H1 (cell line): ENCODE data around the gene CLDN4. TPM values are rescaled to one million over a fixed set of nuclear protein-coding genes. Genes with fewer than 3 reads are reported as not detected.
A peak's percentile ranks its signal among the peaks of the same experiment; 100 is the strongest.

Experiments
- CTCF ChIA-PET: fragments of 300-600 bp; sonication (Branson Sonifier 250); formaldehyde crosslinking; loops from one replicate; lab custom pipeline; 2021; ENCODE audit not compliant: partially characterized antibody; lab: Charles Lee
- POLR2A ChIA-PET: fragments of 300-600 bp; sonication (Branson Sonifier 250); formaldehyde crosslinking; loops from one replicate; lab custom pipeline; 2021; ENCODE audit warnings: inconsistent platforms; ENCODE audit not compliant: partially characterized antibody; lab: Charles Lee
- DNase-seq, 2 experiments: peaks; one replicate each; pipeline versions ENCODE4 v3.0.0 to v3.0.0-alpha.2; 2010 to 2022; ENCODE audit warnings: low spot score in 2 of 2, low read depth in 1 of 2, mixed read lengths in 1 of 2
- FAIRE-seq: peaks from 2 replicates; lab custom pipeline; 2011; peaks lifted over from hg19 to GRCh38; lab: Jason Lieb, UNC
- H2AFZ ChIP-seq: 2 replicates; pipeline ENCODE4 v1.8.1; 2012; ENCODE audit warnings: low read length, inconsistent platforms
- H2AK5ac ChIP-seq: 2 replicates; pipeline ENCODE4 v1.6.1; 2013; ENCODE audit warnings: low read depth, low read length
- H2BK120ac ChIP-seq: replicated peaks from 2 replicates; pipeline ENCODE3; 2013; ENCODE audit warnings: low read depth, low read length, inconsistent platforms
- H2BK12ac ChIP-seq: 2 replicates; pipeline ENCODE4 v1.6.1; 2013; ENCODE audit warnings: low read depth, low read length
- H2BK15ac ChIP-seq: 2 replicates; pipeline ENCODE4 v1.6.1; 2013; ENCODE audit warnings: low read length
- H2BK20ac ChIP-seq: 2 replicates; pipeline ENCODE4 v1.6.1; 2013; ENCODE audit warnings: low read length
- H2BK5ac ChIP-seq: 2 replicates; pipeline ENCODE4 v1.6.1; 2013; ENCODE audit warnings: low read depth, low read length
- H3K14ac ChIP-seq: 2 replicates; pipeline ENCODE4 v1.6.1; 2013; ENCODE audit warnings: inconsistent platforms; ENCODE audit not compliant: insufficient read length
- H3K18ac ChIP-seq: 2 replicates; pipeline ENCODE4 v1.6.1; 2013; ENCODE audit warnings: low read length; ENCODE audit errors: extremely low read depth
- H3K23ac ChIP-seq: 2 replicates; pipeline ENCODE4 v1.6.1; 2013; ENCODE audit warnings: inconsistent platforms; ENCODE audit not compliant: insufficient read length
- H3K23me2 ChIP-seq: 2 replicates; pipeline ENCODE4 v1.6.1; 2013; ENCODE audit warnings: low read depth, low read length
- H3K27ac ChIP-seq: 2 replicates; pipeline ENCODE4 v1.6.1; 2011; ENCODE audit warnings: low read depth, low read length, inconsistent platforms
- H3K27me3 ChIP-seq, 4 experiments: replicated peaks in 1 of 4; 1 replicate in 1 of 4; 2 replicates in 3 of 4; pipeline versions ENCODE4 v1.6.1 to v1.8.1; 2011 to 2013; ENCODE audit warnings: low read length in 3 of 4, mild to moderate bottlenecking in 3 of 4, inconsistent platforms in 2 of 4, mixed read lengths in 2 of 4, moderate library complexity in 1 of 4; ENCODE audit not compliant: control insufficient read depth in 3 of 4, insufficient read depth in 3 of 4; ENCODE audit errors: extremely low read depth in 1 of 4
- H3K36me3 ChIP-seq, 4 experiments: 2 replicates each; pipeline versions ENCODE4 v1.6.1 to v1.8.1; 2011 to 2013; ENCODE audit warnings: mild to moderate bottlenecking in 4 of 4, low read length in 3 of 4, moderate library complexity in 2 of 4, control low read depth in 1 of 4, inconsistent platforms in 1 of 4; ENCODE audit not compliant: insufficient read depth in 4 of 4, control insufficient read depth in 2 of 4
- H3K4ac ChIP-seq: replicated peaks from 2 replicates; pipeline ENCODE3; 2013; ENCODE audit warnings: low read length, low read depth, mixed read lengths, inconsistent platforms; ENCODE audit not compliant: insufficient read length
- H3K4me1 ChIP-seq, 4 experiments: replicated peaks in 1 of 4; 1 replicate in 1 of 4; 2 replicates in 3 of 4; pipeline versions ENCODE4 v1.6.1 to v1.8.1; 2011 to 2013; ENCODE audit warnings: low read length in 3 of 4, inconsistent platforms in 2 of 4, mixed read lengths in 1 of 4; ENCODE audit not compliant: insufficient read depth in 4 of 4, control insufficient read depth in 3 of 4
- H3K4me2 ChIP-seq, 2 experiments: 2 replicates each; pipeline versions ENCODE4 v1.6.1 to v1.8.1; 2011 to 2013; ENCODE audit warnings: low read depth in 2 of 2, low read length in 2 of 2, control low read depth in 1 of 2, inconsistent platforms in 1 of 2, mild to moderate bottlenecking in 1 of 2; ENCODE audit not compliant: insufficient read depth in 1 of 2
- H3K4me3 ChIP-seq, 4 experiments: fragments of 200-600, 300-600 bp in 1 of 4; sonication (generic), shearing (Covaris generic), sonication (Bioruptor Twin) in 1 of 4; 2 replicates each; pipeline versions ENCODE4 v1.5.1 to v1.8.1; 2011 to 2016; ENCODE audit warnings: low read length in 4 of 4, low read depth in 3 of 4, control low read depth in 2 of 4, inconsistent platforms in 2 of 4, mild to moderate bottlenecking in 2 of 4, mixed read lengths in 1 of 4, moderate library complexity in 1 of 4; ENCODE audit not compliant: insufficient read depth in 2 of 4; ENCODE audit errors: extremely low read depth in 1 of 4
- H3K56ac ChIP-seq: replicated peaks from 2 replicates; pipeline ENCODE3; 2013; ENCODE audit warnings: low read depth, mild to moderate bottlenecking, mixed read lengths, low read length, inconsistent platforms; ENCODE audit not compliant: insufficient read length
- H3K79me1 ChIP-seq: 2 replicates; pipeline ENCODE4 v1.6.1; 2013; ENCODE audit warnings: low read depth, low read length, control low read depth
- H3K79me2 ChIP-seq, 2 experiments: 2 replicates each; pipeline versions ENCODE4 v1.6.1 to v1.8.1; 2012 to 2013; ENCODE audit warnings: low read length in 2 of 2, mild to moderate bottlenecking in 2 of 2, inconsistent platforms in 1 of 2; ENCODE audit not compliant: insufficient read depth in 2 of 2, control insufficient read depth in 1 of 2
- H3K9ac ChIP-seq, 4 experiments: replicated peaks in 1 of 4; 1 replicate in 1 of 4; 2 replicates in 3 of 4; pipeline versions ENCODE4 v1.6.1 to v1.8.1; 2011 to 2013; ENCODE audit warnings: low read depth in 3 of 4, low read length in 3 of 4, control low read depth in 2 of 4, mild to moderate bottlenecking in 2 of 4, moderate library complexity in 2 of 4, inconsistent platforms in 1 of 4; ENCODE audit errors: extremely low read depth in 1 of 4
- H3K9me3 ChIP-seq, 2 experiments: 2 replicates each; pipeline versions ENCODE4 v1.6.1 to v1.8.1; 2012 to 2013; ENCODE audit warnings: mild to moderate bottlenecking in 2 of 2, moderate library complexity in 2 of 2, control low read depth in 1 of 2, inconsistent platforms in 1 of 2, low read depth in 1 of 2, low read length in 1 of 2, mixed read lengths in 1 of 2; ENCODE audit not compliant: insufficient read depth in 2 of 2
- H4K20me1 ChIP-seq, 2 experiments: replicated peaks in 1 of 2; 2 replicates each; pipeline versions ENCODE3 to v1.8.1; 2011 to 2013; ENCODE audit warnings: inconsistent platforms in 2 of 2, low read length in 2 of 2, mild to moderate bottlenecking in 1 of 2; ENCODE audit not compliant: insufficient read depth in 2 of 2, control insufficient read depth in 1 of 2
- H4K5ac ChIP-seq: 2 replicates; pipeline ENCODE4 v1.6.1; 2013; ENCODE audit warnings: low read length, low read depth, mixed read lengths, inconsistent platforms; ENCODE audit not compliant: insufficient read length
- H4K8ac ChIP-seq: 2 replicates; pipeline ENCODE4 v1.8.0; 2013; ENCODE audit warnings: mild to moderate bottlenecking, moderate library complexity, low read length, inconsistent platforms; ENCODE audit not compliant: insufficient read depth; ENCODE audit errors: extremely low read depth
- H4K91ac ChIP-seq: replicated peaks from 2 replicates; pipeline ENCODE3; 2013; ENCODE audit warnings: low read length, mixed read lengths, inconsistent platforms; ENCODE audit not compliant: insufficient read length
- FOSL1 ChIP-seq: IDR thresholded peaks from 2 replicates; pipeline ENCODE4 v1.6.1; 2011; ENCODE audit warnings: mild to moderate bottlenecking, low read depth, low read length, moderate library complexity; ENCODE audit not compliant: insufficient read depth
- GTF2F1 ChIP-seq: IDR thresholded peaks from 2 replicates; pipeline ENCODE4 v1.6.1; 2012; ENCODE audit warnings: low read depth, low read length, improper control_type of control experiment, borderline replicate concordance
- KDM5A ChIP-seq: fragments of 200-600 bp; IDR thresholded peaks from 2 replicates; pipeline ENCODE4 v1.7.1; 2012; ENCODE audit warnings: mild to moderate bottlenecking, low read length, inconsistent platforms, mixed read lengths
- MAX ChIP-seq: IDR thresholded peaks from 2 replicates; pipeline ENCODE4 v1.6.1; 2012; ENCODE audit warnings: inconsistent platforms
- POU5F1 ChIP-seq: IDR thresholded peaks from 2 replicates; pipeline ENCODE4 v1.6.1; 2011; ENCODE audit warnings: low read depth, mild to moderate bottlenecking, low read length, moderate library complexity
- RAD21 ChIP-seq, 2 experiments: IDR thresholded peaks in 1 of 2; conservative IDR thresholded peaks in 1 of 2; 2 replicates each; pipeline ENCODE4 v1.6.1; 2011; ENCODE audit warnings: low read depth in 2 of 2, low read length in 2 of 2, improper control_type of control experiment in 1 of 2, inconsistent platforms in 1 of 2, mild to moderate bottlenecking in 1 of 2, moderate library complexity in 1 of 2
- TEAD4 ChIP-seq: IDR thresholded peaks from 2 replicates; pipeline ENCODE4 v1.6.1; 2012; ENCODE audit warnings: low read depth, low read length, inconsistent platforms, mixed read lengths
- WGBS, 2 experiments: shearing (Covaris generic) in 1 of 2; methylation state at CpG; one replicate each; pipeline versions ENCODE4 v1.1.6 to v1.1.7; 2013 to 2015; ENCODE audit warnings: low lambda C conversion rate in 2 of 2, mixed read lengths in 2 of 2, inconsistent platforms in 1 of 2, low coverage in 1 of 2, missing lambda C conversion rate in 1 of 2; ENCODE audit not compliant: insufficient replicate concordance in 2 of 2, insufficient coverage in 1 of 2, insufficient read length in 1 of 2; ENCODE audit errors: extremely low coverage in 1 of 2, missing lambda C conversion rate in 1 of 2; 5-methylcytosine and 5-hydroxymethylcytosine counted together
- polyA plus RNA-seq, 7 experiments: library from polyadenylated mRNA; depleted of rRNA in 3 of 7; stranded (reverse) in 5 of 7; unstranded in 2 of 7; fragments of >200 nt in 5 of 7; fragments of 200-250 nt in 2 of 7; gene quantifications; 1 replicate in 5 of 7; 2 replicates in 1 of 7; 4 replicates in 1 of 7; pipeline versions ENCODE4 v1.2.1 to v1.2.3, GENCODE V29; 2011 to 2013; ENCODE audit warnings: missing spikeins in 2 of 7, mixed read lengths in 2 of 7
- total RNA-seq: library from RNA; stranded (reverse); fragmentation: NEBNext Ultra II Directional; extraction: Animal tissue kit (Norgen Biotek cat#: 25700); gene quantifications from 2 replicates; pipeline ENCODE4 v1.2.1, GENCODE V29; 2021
- TF ChIP-seq, protein P1 (sequence below): IDR thresholded peaks from 2 replicates; pipeline ENCODE4 v1.6.1; 2011; ENCODE audit warnings: low read depth, mild to moderate bottlenecking, low read length; ENCODE audit not compliant: insufficient read depth

Gene CLDN4
- total and polyA plus RNA-seq, 2 of the 8 experiments (the other 6 are each of a cell fraction or from before 2014, with no cell fraction given) = 28.0 to 69.3 TPM

DNA sequence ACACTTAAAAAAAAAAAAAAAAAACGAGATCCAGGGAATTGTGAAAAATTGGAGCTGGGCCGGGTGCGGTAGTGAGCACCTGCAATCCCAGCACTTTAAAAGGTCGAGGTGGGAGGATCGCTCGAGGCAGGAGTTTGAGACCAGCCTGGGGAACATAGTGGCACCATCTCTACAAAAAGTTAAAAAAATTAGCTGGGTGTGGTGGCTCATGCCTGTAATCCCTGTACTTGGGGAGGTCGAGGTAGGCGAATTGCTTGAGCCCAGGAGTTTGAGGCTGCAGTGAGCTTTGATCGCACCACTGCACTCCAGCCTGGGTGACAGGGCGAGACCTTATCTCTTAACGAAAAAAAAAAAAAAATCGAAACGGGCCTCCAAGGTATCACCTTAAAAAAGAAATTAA lies 2.0 kb downstream of the CLDN4 start:
- no peak overlapping the region for H3K23ac ChIP-seq
- peaks cover 0 to 4% (median 0%) of the 10 kb centered on the region in 4 experiments; a peak in 2 of 7 replicates for H3K27me3 ChIP-seq
- no peak overlapping the region for H2AK5ac ChIP-seq
- H3K56ac ChIP-seq = no peak overlapping the region
- H3K14ac ChIP-seq = no peak overlapping the region
- H3K4me3 ChIP-seq = peak overlapping the region in 1 of 4 experiments; percentile 59; a peak in 2 of 8 replicates
- peaks cover 15% of the 10 kb centered on the region; the same call in 1 of the 2 replicates for H3K23me2 ChIP-seq
- peak overlapping the region; percentile 60 for H4K91ac ChIP-seq
- H3K18ac ChIP-seq = peak overlapping the region; percentile 1; the same call in 1 of the 2 replicates
- H2BK20ac ChIP-seq = peak overlapping the region; percentile 61; the same call in 1 of the 2 replicates
- peak overlapping the region; percentile 34 for H4K5ac ChIP-seq
- no peak for FAIRE-seq
- POLR2A ChIA-PET = interaction anchor here (0.7 to 6.8 kb wide), 10 partner anchors 9 to 210 kb away, joined by 3 to 96 read pairs (median 13); partner anchors contain the start of genes ABHD11 and METTL27
- H3K4me1 ChIP-seq = peaks cover 19 to 48% (median 37%) of the 10 kb centered on the region in 4 experiments
- H3K9ac ChIP-seq = no peak overlapping the region
- H3K27ac ChIP-seq = peak overlapping the region; percentile 71; the same call in 1 of the 2 replicates
- H4K20me1 ChIP-seq = no peaks in the 10 kb centered on the region
- H2AFZ ChIP-seq = no peak overlapping the region
- peak overlapping the region; percentile 23; the same call in 1 of the 2 replicates for H4K8ac ChIP-seq
- no peak overlapping the region for H2BK15ac ChIP-seq
- no peaks in the 10 kb centered on the region; a peak in 1 of 8 replicates for H3K36me3 ChIP-seq
- H3K79me2 ChIP-seq = no peaks in the 10 kb centered on the region; a peak in 1 of 4 replicates
- H2BK120ac ChIP-seq = no peak overlapping the region
- H3K9me3 ChIP-seq = peaks cover 5 to 7% of the 10 kb centered on the region in 2 experiments; a peak in 2 of 4 replicates
- peaks cover 5% of the 10 kb centered on the region; the same call in 1 of the 2 replicates for H3K79me1 ChIP-seq
- DNase-seq = no peak
- WGBS, 2 experiments = 46% methylated on average over 9 of the region's 13 CpGs; no CpG with 5 or more reads in 1 of the 2 experiments
- CTCF ChIA-PET = interaction anchor here (0.6 to 4.9 kb wide), 11 partner anchors 11 to 226 kb away, joined by 3 to 52 read pairs (median 4); partner anchors contain the start of gene ABHD11
- H2BK12ac ChIP-seq = peak overlapping the region; percentile 55; the same call in 1 of the 2 replicates
- TF ChIP-seq TEAD4 (no peak), POU5F1 (no peak), MAX (no peak), RAD21 (IDR thresholded peaks at IDR 0.05 in 1 of 2, conservative IDR thresholded peaks at IDR 0.05 in 1 of 2; ENCODE audit: low read depth in 2 of 2, low read length in 2 of 2) (no peak), GTF2F1 (no peak), FOSL1 (no peak), KDM5A (no peak)
- TF ChIP-seq, protein P1, sequence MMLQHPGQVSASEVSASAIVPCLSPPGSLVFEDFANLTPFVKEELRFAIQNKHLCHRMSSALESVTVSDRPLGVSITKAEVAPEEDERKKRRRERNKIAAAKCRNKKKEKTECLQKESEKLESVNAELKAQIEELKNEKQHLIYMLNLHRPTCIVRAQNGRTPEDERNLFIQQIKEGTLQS = no peak
- H3K4ac ChIP-seq = no peak overlapping the region
- peak overlapping the region; percentile 63 to 82; a peak in 3 of 4 replicates for H3K4me2 ChIP-seq
- H2BK5ac ChIP-seq = peak overlapping the region; percentile 63; the same call in 1 of the 2 replicates
